Hepatocyte (in vitro differentiated cells): ENCODE results near the gene CAMK2G. TPM values are rescaled to one million over a fixed set of nuclear protein-coding genes. Genes with fewer than 3 reads are reported as not detected.
A peak's percentile ranks its signal among the peaks of the same experiment; 100 is the strongest.

Source experiments
- DNase-seq: peaks from one replicate; pipeline ENCODE4 v3.0.0-alpha.2; 2016; ENCODE audit warnings: low spot score
- H2AFZ ChIP-seq: fragments of 200-600 bp; sonication (generic); 2 replicates; pipeline ENCODE4 v1.6.0; 2016; ENCODE audit warnings: antibody characterized with exemption, mild to moderate bottlenecking
- H3K27ac ChIP-seq: fragments of 200-600 bp; sonication (generic); 2 replicates; pipeline ENCODE4 v1.5.1; 2016; ENCODE audit warnings: mild to moderate bottlenecking
- H3K27me3 ChIP-seq: fragments of 200-600 bp; sonication (generic); 2 replicates; pipeline ENCODE4 v1.6.1; 2016
- H3K36me3 ChIP-seq: fragments of 200-600 bp; sonication (generic); replicated peaks from 2 replicates; pipeline ENCODE4 v1.5.1; 2016; ENCODE audit warnings: low read depth; ENCODE audit not compliant: insufficient read depth
- H3K4me1 ChIP-seq: fragments of 200-600 bp; sonication (generic); 2 replicates; pipeline ENCODE4 v1.5.1; 2016; ENCODE audit warnings: mild to moderate bottlenecking, moderate library complexity; ENCODE audit not compliant: insufficient read depth
- H3K4me2 ChIP-seq: fragments of 200-600 bp; sonication (generic); 2 replicates; pipeline ENCODE4 v1.6.0; 2016
- H3K4me3 ChIP-seq: fragments of 200-600 bp; sonication (generic); 2 replicates; pipeline ENCODE4 v1.5.1; 2016; ENCODE audit warnings: mild to moderate bottlenecking
- H3K79me2 ChIP-seq: fragments of 200-600 bp; sonication (generic); 2 replicates; pipeline ENCODE4 v1.6.0; 2017; ENCODE audit warnings: mild to moderate bottlenecking
- H3K9me2 ChIP-seq: fragments of 200-600 bp; sonication (generic); replicated peaks from 2 replicates; pipeline ENCODE4 v1.6.0; 2017; ENCODE audit warnings: mild to moderate bottlenecking; ENCODE audit not compliant: insufficient read depth
- H3K9me3 ChIP-seq: fragments of 200-600 bp; sonication (generic); 2 replicates; pipeline ENCODE4 v1.5.1; 2016; ENCODE audit warnings: low read depth, mild to moderate bottlenecking
- H4K20me1 ChIP-seq: fragments of 200-600 bp; sonication (generic); 2 replicates; pipeline ENCODE4 v1.6.0; 2016; ENCODE audit warnings: mild to moderate bottlenecking; ENCODE audit not compliant: insufficient read depth, poor library complexity, severe bottlenecking
- CTCF ChIP-seq: fragments of 200-600 bp; sonication (generic); IDR thresholded peaks from 2 replicates; pipeline ENCODE4 v1.5.1; 2016; ENCODE audit warnings: antibody characterized with exemption, mild to moderate bottlenecking; ENCODE audit not compliant: poor library complexity
- EZH2 ChIP-seq: fragments of 200-600 bp; sonication (generic); IDR thresholded peaks from 2 replicates; pipeline ENCODE4 v1.6.1; 2016; ENCODE audit warnings: antibody characterized with exemption, mild to moderate bottlenecking, borderline replicate concordance
- EZH2phosphoT487 ChIP-seq: fragments of 200-600 bp; sonication (generic); IDR thresholded peaks from one replicate; pipeline ENCODE4 v1.6.1; 2018; ENCODE audit warnings: antibody characterized with exemption, mild to moderate bottlenecking, low read depth, moderate library complexity; ENCODE audit not compliant: unreplicated experiment, severe bottlenecking
- WGBS: methylation state at CpG from one replicate; pipeline ENCODE4 v1.1.6; 2016; ENCODE audit warnings: low lambda C conversion rate; ENCODE audit errors: missing lambda C conversion rate; 5-methylcytosine and 5-hydroxymethylcytosine counted together
- polyA plus RNA-seq: library from polyadenylated mRNA; unstranded; fragments of >200 nt; fragmentation: Nextera tagmentation; extraction: Ambion mirVana; gene quantifications from 2 replicates; pipeline ENCODE4 v1.2.1, GENCODE V29; 2016
- total RNA-seq: library from RNA; depleted of rRNA; stranded (reverse); fragments of >200 nt; gene quantifications from 2 replicates; pipeline ENCODE4 v1.2.3, GENCODE V29; 2014

CAMK2G gene
- total and polyA plus RNA-seq, 2 experiments from 2014 or later = 5.2 to 25.0 TPM

DNA sequence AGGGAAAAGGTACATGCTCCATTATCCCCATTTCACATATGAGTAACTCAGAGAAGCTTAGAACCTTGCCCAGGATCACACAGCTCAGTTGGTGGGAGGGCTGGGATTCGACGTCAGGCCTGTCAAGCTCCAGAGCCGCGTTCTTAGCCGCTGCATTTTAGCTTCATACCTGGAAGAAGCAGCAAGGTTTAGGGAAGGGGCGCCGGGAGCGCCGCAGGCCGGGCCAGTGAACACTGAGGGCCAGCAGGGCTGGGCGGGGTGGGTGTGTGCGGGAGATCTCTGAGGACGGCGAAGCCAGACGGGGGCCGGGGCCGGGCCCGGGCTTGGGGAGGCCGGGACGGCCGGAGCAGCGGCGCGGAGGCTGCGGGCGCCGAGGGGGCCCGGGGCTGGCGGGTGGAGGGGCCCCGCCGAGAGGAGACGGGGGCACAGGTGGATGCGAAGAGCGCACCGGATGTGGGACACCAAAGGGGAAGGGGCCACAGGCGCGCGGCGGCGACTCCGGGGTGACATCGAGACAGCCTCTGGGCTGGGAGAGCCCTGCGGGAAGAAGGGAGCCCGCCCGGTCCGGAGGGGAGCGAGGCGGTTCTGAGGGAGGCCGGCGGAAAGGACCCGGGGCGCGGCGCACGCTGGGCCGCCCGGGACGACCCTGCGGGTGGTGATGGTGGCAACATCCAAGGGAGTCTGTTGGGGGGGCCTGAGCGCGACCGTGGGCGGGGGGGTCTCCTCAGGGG lies 63.5 kb downstream of the CAMK2G start:
- Histone ChIP-seq H3K9me3 (no peaks in the 10 kb centered on the region), H4K20me1 (no peaks in the 10 kb centered on the region), H3K4me1 (no peaks in the 10 kb centered on the region), H3K27ac (peak overlapping the region; percentile 93), H3K79me2 (peaks cover 15% of the 10 kb centered on the region), H2AFZ (peak overlapping the region; percentile 82), H3K36me3 (no peaks in the 10 kb centered on the region), H3K9me2 (no peaks in the 10 kb centered on the region), H3K4me2 (peak overlapping the region; percentile 98), H3K4me3 (peak overlapping the region; percentile 94), H3K27me3 (no peaks in the 10 kb centered on the region)
- whole genome bisulfite sequencing = 1% methylated on average over 45 of the region's 63 CpGs
- peak; percentile 41 for DNase-seq
- TF ChIP-seq EZH2phosphoT487 (no peak), CTCF (no peak), EZH2 (no peak)

GRCh38 chr10:73810358-73810734 lies 64.0 kb downstream of the CAMK2G start:
- Histone ChIP-seq H3K9me2 (no peaks in the 10 kb centered on the region), H3K36me3 (no peaks in the 10 kb centered on the region), H3K27ac (no peak overlapping the region), H2AFZ (peak overlapping the region; percentile 82), H3K4me1 (no peaks in the 10 kb centered on the region), H3K4me2 (peak overlapping the region; percentile 98), H3K9me3 (no peaks in the 10 kb centered on the region), H3K79me2 (peaks cover 15% of the 10 kb centered on the region), H4K20me1 (no peaks in the 10 kb centered on the region), H3K4me3 (peak overlapping the region; percentile 94), H3K27me3 (no peaks in the 10 kb centered on the region)
- no peak for DNase-seq
- no peak for TF ChIP-seq EZH2phosphoT487
- no peak for TF ChIP-seq EZH2
- TF ChIP-seq CTCF = no peak
- WGBS = 86% methylated on average over 7 of the region's 7 CpGs

- Histone ChIP-seq H3K4me1 (no peaks in the 10 kb centered on the region), H3K4me2 (no peak overlapping the region), H3K27me3 (no peaks in the 10 kb centered on the region), H3K9me3 (no peaks in the 10 kb centered on the region), H4K20me1 (no peaks in the 10 kb centered on the region), H2AFZ (no peak overlapping the region), H3K79me2 (peaks cover 15% of the 10 kb centered on the region), H3K4me3 (no peak overlapping the region), H3K27ac (no peak overlapping the region), H3K9me2 (no peaks in the 10 kb centered on the region), H3K36me3 (no peaks in the 10 kb centered on the region)
- no peak for TF ChIP-seq CTCF
- TF ChIP-seq EZH2phosphoT487 = no peak
- no peak for TF ChIP-seq EZH2
- 67% methylated on average over 5 of the region's 5 CpGs for WGBS
- no peak for DNase-seq
Observed at GRCh38 chr10:73809061-73809818, 65.1 kb downstream of the CAMK2G start.
